HepG2 (cell line): ENCODE data around the gene CD180. TPM values are rescaled to one million over a fixed set of nuclear protein-coding genes. Genes with fewer than 3 reads are reported as not detected.

Source experiments
- ATAC-seq: fragments of 200-7000 bp; cut with Tn5 transposase; 3 replicates; pipeline ENCODE4 v1.9.1; 2020; ENCODE audit warnings: mild to moderate bottlenecking, moderate library complexity
- BruUV-seq: library from RNA; stranded (reverse); fragments of 400-500 nt; replicated peaks from 2 replicates; lab custom pipeline; 2021; lab: Mats Ljungman, UMichigan
- CTCF ChIA-PET: fragments of 300-600 bp; formaldehyde crosslinking; extraction: SDS; loops from one replicate; lab custom pipeline; 2021; ENCODE audit warnings: low total read pairs, inconsistent platforms, low intra/inter-chr PET ratio; lab: Yijun Ruan, JAX
- POLR2A ChIA-PET: fragments of 350-600 bp; sonication (Branson Sonifier 250); formaldehyde crosslinking; loops from one replicate; lab custom pipeline; 2020; ENCODE audit warnings: antibody characterized with exemption, inconsistent platforms; lab: Yijun Ruan, JAX
- DNase-seq: peaks from one replicate; pipeline ENCODE4 v3.0.0-alpha.2; 2015; ENCODE audit warnings: low spot score
- FAIRE-seq: peaks from 3 replicates; lab custom pipeline; 2011; peaks lifted over from hg19 to GRCh38; lab: Jason Lieb, UNC
- H2AFZ ChIP-seq: one replicate; pipeline ENCODE4 v1.6.1; 2011; ENCODE audit warnings: low read length, inconsistent platforms
- H3K27ac ChIP-seq: fragments of 300-600 bp; 3 replicates; pipeline ENCODE4 v1.8.0; 2011; ENCODE audit warnings: mixed run types, mild to moderate bottlenecking, mixed read lengths, low read length, inconsistent platforms; ENCODE audit not compliant: insufficient read depth; ENCODE audit errors: extremely low read length
- H3K27me3 ChIP-seq, 2 experiments: fragments of 200-600 bp in 1 of 2; 2 replicates in 1 of 2; 3 replicates in 1 of 2; pipeline versions ENCODE4 v1.6.0 to v1.8.0; 2011; ENCODE audit warnings: low read length in 2 of 2, mild to moderate bottlenecking in 2 of 2, moderate library complexity in 2 of 2, inconsistent platforms in 1 of 2; ENCODE audit not compliant: insufficient read depth in 2 of 2, control insufficient read depth in 1 of 2
- H3K36me3 ChIP-seq, 2 experiments: fragments of 200-600 bp in 1 of 2; replicated peaks in 1 of 2; 2 replicates in 1 of 2; 3 replicates in 1 of 2; pipeline versions ENCODE4 v1.5.1 to v1.8.0; 2011; ENCODE audit warnings: low read length in 2 of 2, inconsistent platforms in 1 of 2; ENCODE audit not compliant: insufficient read depth in 2 of 2, control insufficient read depth in 1 of 2
- H3K4me1 ChIP-seq: 2 replicates; pipeline ENCODE4 v1.5.1; 2012; ENCODE audit warnings: low read length, inconsistent platforms; ENCODE audit not compliant: insufficient read depth
- H3K4me2 ChIP-seq: 2 replicates; pipeline ENCODE4 v1.6.0; 2011; ENCODE audit warnings: low read depth, low read length, inconsistent platforms
- H3K4me3 ChIP-seq, 3 experiments: fragments of 200-600 bp in 1 of 3; sonication (generic), shearing (Covaris generic) in 1 of 3; replicated peaks in 1 of 3; 2 replicates each; pipeline ENCODE4 v1.5.1; 2011 to 2016; ENCODE audit warnings: low read length in 3 of 3, inconsistent platforms in 2 of 3, low read depth in 2 of 3, mild to moderate bottlenecking in 2 of 3, control low read depth in 1 of 3, mixed read lengths in 1 of 3; ENCODE audit not compliant: insufficient read depth in 1 of 3
- H3K79me2 ChIP-seq: one replicate; pipeline ENCODE4 v1.6.1; 2011; ENCODE audit warnings: low read length, inconsistent platforms; ENCODE audit not compliant: insufficient read depth
- H3K9ac ChIP-seq: 2 replicates; pipeline ENCODE4 v1.6.0; 2011; ENCODE audit warnings: mild to moderate bottlenecking, low read depth, low read length, inconsistent platforms; ENCODE audit not compliant: insufficient read depth
- H3K9me3 ChIP-seq: 2 replicates; pipeline ENCODE4 v1.5.1; 2012; ENCODE audit warnings: mild to moderate bottlenecking, low read length
- H4K20me1 ChIP-seq: 2 replicates; pipeline ENCODE4 v1.6.0; 2011; ENCODE audit warnings: inconsistent platforms, mild to moderate bottlenecking, low read length, moderate library complexity; ENCODE audit not compliant: insufficient read depth
- HHEX ChIP-seq: IDR thresholded peaks from 2 replicates; pipeline ENCODE4 v1.6.1; 2016; ENCODE audit warnings: control low read depth
- HNF4A ChIP-seq: sonication (generic); formaldehyde crosslinking; IDR thresholded peaks from 2 replicates; pipeline ENCODE4 v1.4.0; 2020; ENCODE audit warnings: missing genetic modification reagents
- HOMEZ ChIP-seq: IDR thresholded peaks from 2 replicates; pipeline ENCODE4 v1.6.1; 2016; ENCODE audit warnings: low read depth
- NR0B2 ChIP-seq: sonication (generic); formaldehyde crosslinking; IDR thresholded peaks from 2 replicates; pipeline ENCODE4 v1.4.0; 2020; ENCODE audit warnings: mild to moderate bottlenecking, missing genetic modification reagents
- RAD21 ChIP-seq: fragments of 450-650 bp; formaldehyde crosslinking; IDR thresholded peaks from 2 replicates; pipeline ENCODE4 v1.5.0; 2020; ENCODE audit warnings: mild to moderate bottlenecking
- RARG ChIP-seq: sonication (generic); formaldehyde crosslinking; IDR thresholded peaks from 2 replicates; pipeline ENCODE4 v1.4.0; 2020; ENCODE audit warnings: low read depth, mild to moderate bottlenecking, missing genetic modification reagents
- SAFB2 ChIP-seq: sonication (generic); formaldehyde crosslinking; IDR thresholded peaks from 2 replicates; pipeline ENCODE4 v1.5.1; 2020; ENCODE audit warnings: missing genetic modification reagents, low read depth, mild to moderate bottlenecking, borderline replicate concordance
- TCF7L2 ChIP-seq: IDR thresholded peaks from 2 replicates; pipeline ENCODE4 v1.6.1; 2011; ENCODE audit warnings: mild to moderate bottlenecking, low read depth, low read length, moderate library complexity
- TGIF2 ChIP-seq: IDR thresholded peaks from 2 replicates; pipeline ENCODE4 v1.6.1; 2016; ENCODE audit warnings: control low read depth, missing compliant biosample characterization
- ZBTB42 ChIP-seq: sonication (generic); formaldehyde crosslinking; IDR thresholded peaks from 2 replicates; pipeline ENCODE4 v1.5.0; 2020; ENCODE audit warnings: mild to moderate bottlenecking, missing genetic modification reagents
- ZMAT3 ChIP-seq: sonication (generic); formaldehyde crosslinking; conservative IDR thresholded peaks from 2 replicates; pipeline ENCODE4 v1.7.0; 2021; ENCODE audit warnings: missing genetic modification reagents
- ZNF143 ChIP-seq: sonication (generic); formaldehyde crosslinking; IDR thresholded peaks from 2 replicates; pipeline ENCODE4 v1.4.0; 2020; ENCODE audit warnings: missing genetic modification reagents
- ZNF549 ChIP-seq: sonication (generic); formaldehyde crosslinking; IDR thresholded peaks from 2 replicates; pipeline ENCODE4 v1.5.0; 2020; ENCODE audit warnings: missing genetic modification reagents
- WGBS: methylation state at CpG from one replicate; pipeline ENCODE4 v1.1.6; 2017; ENCODE audit warnings: low lambda C conversion rate; 5-methylcytosine and 5-hydroxymethylcytosine counted together
- in situ Hi-C: cut with HindIII; loops from 2 replicates; pipeline ENCODE4 v1.10.0; 2017; ENCODE audit warnings: low pct_unique_long_range_greater_than_20kb; ENCODE audit not compliant: extremely low pct_ligation_motif_present
- intact Hi-C: fragments of 100-400 bp; cut with micrococcal nuclease; formaldehyde crosslinking; loops from one replicate; pipeline ENCODE4 v1.10.0; 2022; ENCODE audit not compliant: unreplicated experiment
- polyA plus RNA-seq, 8 experiments: library from polyadenylated mRNA; depleted of rRNA in 3 of 8; stranded (reverse) in 7 of 8; unstranded in 1 of 8; fragments of >200 nt; fragmentation: Illumina TruSeq in 4 of 8; extraction: Trizol in 4 of 8; gene quantifications; 2 replicates each; pipeline versions ENCODE4 v1.2.1 to v1.2.3, GENCODE V29; 2011 to 2016; ENCODE audit warnings: low read depth in 4 of 8, missing spikeins in 1 of 8, mixed read lengths in 1 of 8; ENCODE audit not compliant: insufficient read depth in 1 of 8
- total RNA-seq, 5 experiments: library from RNA; depleted of rRNA; stranded (reverse); fragments of >200 nt; fragmentation: Illumina TruSeq; extraction: Trizol; gene quantifications; 2 replicates each; pipeline ENCODE4 v1.2.3, GENCODE V29; 2016; ENCODE audit warnings: low read depth in 1 of 5
- TF ChIP-seq, protein P1 (sequence below): sonication (generic); formaldehyde crosslinking; IDR thresholded peaks from 2 replicates; pipeline ENCODE4 v1.5.0; 2020; ENCODE audit warnings: missing genetic modification reagents

Gene CD180
- total and polyA plus RNA-seq, 2 of the 13 experiments (the other 11 are each of a cell fraction or from before 2014, with no cell fraction given): not detected

DNA sequence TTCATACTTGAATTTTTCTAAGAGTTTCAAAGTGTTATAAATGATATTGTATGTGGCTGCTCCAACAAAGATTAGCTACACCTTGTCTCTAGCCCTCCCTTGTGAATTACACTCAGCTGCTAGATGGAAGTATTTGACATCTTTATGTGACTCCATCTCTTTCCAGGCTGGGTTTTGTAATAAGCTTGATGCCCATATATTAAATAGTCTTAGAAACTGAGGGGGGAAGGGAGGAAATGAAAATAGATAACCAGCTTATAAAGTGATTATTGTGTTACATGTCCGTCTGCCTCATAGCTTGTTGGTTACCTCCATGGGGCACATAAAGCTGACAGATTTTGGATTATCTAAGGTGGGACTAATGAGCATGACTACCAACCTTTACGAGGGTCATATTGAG lies 63.4 kb downstream of the CD180 start:
- Histone ChIP-seq H3K4me3 (no peak overlapping the region), H3K27me3 (no peaks in the 10 kb centered on the region), H3K9me3 (no peaks in the 10 kb centered on the region), H4K20me1 (no peaks in the 10 kb centered on the region), H3K4me1 (peaks cover 7% of the 10 kb centered on the region; the same call in 1 of the 2 replicates), H3K9ac (no peak overlapping the region), H2AFZ (no peak overlapping the region), H3K36me3 (peaks cover 2 to 3% of the 10 kb centered on the region in 2 experiments; a peak in 3 of 5 replicates), H3K4me2 (no peak overlapping the region), H3K79me2 (no peaks in the 10 kb centered on the region), H3K27ac (no peak overlapping the region)
- no peak for DNase-seq
- CTCF ChIA-PET: no interaction called here
- intact Hi-C loops: no loop called here
- no peak for TF ChIP-seq TCF7L2
- no peak for TF ChIP-seq ZBTB42 (CRISPR knock-in tag)
- 50% methylated on average over 2 of the region's 2 CpGs for WGBS
- ATAC-seq: no peak
- in situ Hi-C loops: no loop called here
- POLR2A ChIA-PET: no interaction called here
- FAIRE-seq: no peak
- BruUV-seq: no TSS peak

- ATAC-seq (no peak), DNase-seq (no peak), FAIRE-seq (no peak)
- Histone ChIP-seq H3K4me1 (peaks cover 7% of the 10 kb centered on the region; the same call in 1 of the 2 replicates), H3K9ac (no peak overlapping the region), H3K79me2 (no peaks in the 10 kb centered on the region), H3K9me3 (no peaks in the 10 kb centered on the region), H3K27ac (no peak overlapping the region), H4K20me1 (no peaks in the 10 kb centered on the region), H3K4me3 (no peak overlapping the region), H3K36me3 (peaks cover 2 to 3% of the 10 kb centered on the region in 2 experiments; a peak in 2 of 5 replicates), H3K4me2 (no peak overlapping the region), H2AFZ (no peak overlapping the region), H3K27me3 (no peaks in the 10 kb centered on the region)
- in situ Hi-C loops (no loop called here), intact Hi-C loops (no loop called here)
- WGBS: 94% methylated on average over 2 of the region's 2 CpGs
- CTCF ChIA-PET: no interaction called here
- no peak for TF ChIP-seq ZMAT3
- no peak for TF ChIP-seq ZNF143 (CRISPR knock-in tag)
- no peak for TF ChIP-seq NR0B2 (CRISPR knock-in tag)
- TF ChIP-seq ZNF549: no peak
- no peak for TF ChIP-seq HOMEZ
- TF ChIP-seq TGIF2 (CRISPR knock-in tag): no peak
- TF ChIP-seq, protein P1, sequence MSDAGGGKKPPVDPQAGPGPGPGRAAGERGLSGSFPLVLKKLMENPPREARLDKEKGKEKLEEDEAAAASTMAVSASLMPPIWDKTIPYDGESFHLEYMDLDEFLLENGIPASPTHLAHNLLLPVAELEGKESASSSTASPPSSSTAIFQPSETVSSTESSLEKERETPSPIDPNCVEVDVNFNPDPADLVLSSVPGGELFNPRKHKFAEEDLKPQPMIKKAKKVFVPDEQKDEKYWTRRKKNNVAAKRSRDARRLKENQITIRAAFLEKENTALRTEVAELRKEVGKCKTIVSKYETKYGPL (CRISPR knock-in tag): no peak
- TF ChIP-seq SAFB2 (CRISPR knock-in tag): no peak
- TF ChIP-seq RAD21 (CRISPR knock-in tag): no peak
- TF ChIP-seq RARG (CRISPR knock-in tag): no peak
- no peak for TF ChIP-seq HHEX (CRISPR knock-in tag)
- TF ChIP-seq HNF4A (CRISPR knock-in tag): no peak
- POLR2A ChIA-PET: no interaction called here
- no TSS peak for BruUV-seq
Measured at GRCh38 chr5:67129768-67130167, 66.8 kb downstream of the CD180 start.
